ENCODE results near the gene CELF4.

DNA sequence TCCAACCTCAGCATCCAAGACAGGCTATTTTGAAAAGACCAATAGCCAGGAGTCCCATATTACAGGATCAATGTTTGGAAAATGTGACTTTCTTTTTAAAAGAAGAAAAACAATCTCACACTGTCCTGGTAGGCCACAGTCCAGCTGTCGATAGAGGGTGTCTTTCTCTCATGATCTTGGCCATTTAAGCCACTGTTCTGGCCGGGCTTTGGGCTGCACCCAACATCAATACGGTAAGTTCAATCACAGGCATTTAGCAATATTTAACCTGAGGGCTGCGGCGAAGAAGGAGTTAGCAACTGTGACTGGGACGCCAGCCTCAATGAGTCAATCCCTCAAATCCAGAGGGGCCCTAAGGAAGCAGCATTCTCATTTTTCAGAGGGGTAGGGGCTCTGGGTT is 69.0 kb downstream of the CELF4 start:
- TF ChIP-seq EZH2phosphoT487 (IDR thresholded peaks at IDR 0.05; ENCODE audit: borderline replicate concordance, low read length): no peak
- TF ChIP-seq CTCF (conservative IDR thresholded peaks at IDR 0.05; ENCODE audit: low read depth, low read length): no peak
- TF ChIP-seq EZH2 (IDR thresholded peaks at IDR 0.05; ENCODE audit: low read length, unreplicated experiment): no peak

Measured in PC-3 (cell line).